ENCODE data around the gene SRP14. TPM values are rescaled to one million over a fixed set of nuclear protein-coding genes. Genes with fewer than 3 reads are reported as not detected.
A peak's percentile ranks its signal among the peaks of the same experiment; 100 is the strongest.
"Not testable (repeated sequence)": the region's sequence is repeated elsewhere in the genome, so short reads cannot be mapped to it uniquely, and the experiment has no call there.

Gene SRP14
- polyA plus RNA-seq (ENCODE audit: insufficient read length in 4 of 4): 100 to 1,000 TPM; 521 to 623 (median 603) TPM

- peak in 3 of 4 donors; percentile 83 to 94 (median 92) for DNase-seq (ENCODE audit: low read depth in 4 of 4, low spot score in 2 of 4)
Measured at GRCh38 chr15:40038638-40039543, at the start of gene SRP14. Gene SRP14 (minus strand): TSS chr15:40039181. CDS start chr15:40039116, 65 bp downstream.

- no peak for DNase-seq (ENCODE audit: low read depth in 4 of 4, low spot score in 2 of 4)
Measured at GRCh38 chr15:40087991-40088928, 49.3 kb upstream of the SRP14 start.

- no peak for DNase-seq (ENCODE audit: low read depth in 4 of 4, low spot score in 2 of 4)
Measured at GRCh38 chr15:40087068-40087810, 48.3 kb upstream of the SRP14 start.

- DNase-seq (ENCODE audit: low read depth in 4 of 4, low spot score in 2 of 4): no peak
Measured at GRCh38 chr15:40085266-40085665, 46.3 kb upstream of the SRP14 start.

- DNase-seq (ENCODE audit: low read depth in 4 of 4, low spot score in 2 of 4): no peak
Measured at GRCh38 chr15:40084650-40085049, 45.7 kb upstream of the SRP14 start.

- no peak for DNase-seq (ENCODE audit: low read depth in 4 of 4, low spot score in 2 of 4)
Measured at GRCh38 chr15:40082195-40082883, 43.4 kb upstream of the SRP14 start.

- DNase-seq (ENCODE audit: low read depth in 4 of 4, low spot score in 2 of 4): no peak
Measured at GRCh38 chr15:40081691-40082194, 42.8 kb upstream of the SRP14 start.

DNA sequence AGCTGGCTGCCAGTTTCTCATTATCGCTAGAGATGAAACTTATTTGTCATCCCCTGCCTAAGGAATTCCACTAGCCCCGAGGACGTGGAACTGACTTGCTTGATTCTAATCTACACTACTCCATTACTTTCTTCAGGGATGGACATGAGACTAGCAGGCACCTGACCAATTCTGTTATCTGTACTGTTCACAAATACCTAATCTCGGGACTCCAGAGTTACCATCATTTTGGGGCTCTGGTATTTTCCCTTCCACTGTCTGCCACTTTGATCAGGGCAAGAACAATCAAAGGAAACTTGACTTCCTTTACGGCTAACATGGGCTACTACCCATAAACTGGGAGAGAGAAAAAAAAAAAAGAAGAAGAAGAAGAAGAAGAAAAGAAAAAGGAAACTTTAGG is 41.9 kb upstream of the SRP14 start:
- no peak for DNase-seq (ENCODE audit: low read depth in 4 of 4, low spot score in 2 of 4)

DNA sequence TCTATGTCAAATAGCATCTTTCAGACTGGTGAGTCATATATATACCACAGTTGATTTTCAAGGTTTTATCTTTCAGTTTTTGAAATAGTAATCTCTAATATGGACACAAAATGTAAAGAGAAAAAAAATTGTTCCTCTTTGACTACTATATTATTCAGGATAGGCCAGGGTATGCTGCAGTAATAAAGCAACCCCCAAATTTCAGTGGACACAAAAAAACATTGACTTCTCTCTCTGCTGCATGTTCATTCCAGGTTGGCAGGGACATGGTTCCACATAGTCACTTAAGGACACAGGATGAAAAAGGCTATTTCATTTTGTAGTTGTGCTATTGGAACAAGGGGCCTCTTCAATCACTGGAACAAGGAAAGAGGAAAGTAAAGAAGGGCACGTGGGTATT is 41.1 kb upstream of the SRP14 start:
- DNase-seq (ENCODE audit: low read depth in 4 of 4, low spot score in 2 of 4): no peak

DNA sequence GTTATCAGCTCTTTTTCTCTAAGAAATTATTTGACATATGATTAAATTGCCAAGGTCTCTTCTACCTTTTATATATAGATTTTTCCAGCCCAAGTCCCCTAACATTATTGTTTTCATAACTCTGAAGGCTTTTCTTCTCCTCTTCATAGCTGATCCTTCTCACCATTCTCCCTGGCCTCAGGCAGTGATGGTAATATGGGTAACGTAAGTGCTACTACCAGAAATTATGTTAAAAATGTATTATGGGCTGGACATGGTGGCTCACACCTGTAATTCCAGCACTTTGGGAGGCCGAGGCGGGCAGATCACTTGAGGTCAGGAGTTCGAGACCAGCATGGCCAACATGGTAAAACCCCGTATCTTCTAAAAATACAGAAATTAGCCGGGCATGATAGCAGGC is 40.5 kb upstream of the SRP14 start:
- DNase-seq (ENCODE audit: low read depth in 4 of 4, low spot score in 2 of 4): no peak

- DNase-seq (ENCODE audit: low read depth in 4 of 4, low spot score in 2 of 4): no peak
Measured at GRCh38 chr15:40075298-40076044, 36.5 kb upstream of the SRP14 start.

DNA sequence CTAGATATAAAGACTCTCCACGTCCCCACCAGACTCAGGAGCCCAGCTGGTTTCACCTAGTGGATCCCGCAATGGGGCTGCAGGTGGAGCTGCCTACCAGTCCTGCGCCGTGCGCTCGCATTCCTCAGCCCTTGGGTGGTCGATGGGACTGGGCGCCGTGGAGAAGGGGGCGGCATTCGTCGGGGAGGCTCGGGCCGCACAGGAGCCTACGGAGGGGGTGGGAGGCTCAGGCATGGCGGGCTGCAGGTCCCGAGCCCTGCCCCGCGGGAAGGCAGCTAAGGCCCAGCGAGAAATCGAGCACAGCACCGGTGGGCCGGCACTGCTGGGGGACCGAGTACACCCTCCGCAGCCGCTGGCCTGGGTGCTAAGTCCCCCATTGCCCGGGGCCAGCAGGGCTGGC is 35.7 kb upstream of the SRP14 start:
- DNase-seq (ENCODE audit: low read depth in 4 of 4, low spot score in 2 of 4): not testable (repeated sequence)

GRCh38 chr15:40073716-40074490 is 34.9 kb upstream of the SRP14 start:
- DNase-seq (ENCODE audit: low read depth in 4 of 4, low spot score in 2 of 4): not testable (repeated sequence)

DNA sequence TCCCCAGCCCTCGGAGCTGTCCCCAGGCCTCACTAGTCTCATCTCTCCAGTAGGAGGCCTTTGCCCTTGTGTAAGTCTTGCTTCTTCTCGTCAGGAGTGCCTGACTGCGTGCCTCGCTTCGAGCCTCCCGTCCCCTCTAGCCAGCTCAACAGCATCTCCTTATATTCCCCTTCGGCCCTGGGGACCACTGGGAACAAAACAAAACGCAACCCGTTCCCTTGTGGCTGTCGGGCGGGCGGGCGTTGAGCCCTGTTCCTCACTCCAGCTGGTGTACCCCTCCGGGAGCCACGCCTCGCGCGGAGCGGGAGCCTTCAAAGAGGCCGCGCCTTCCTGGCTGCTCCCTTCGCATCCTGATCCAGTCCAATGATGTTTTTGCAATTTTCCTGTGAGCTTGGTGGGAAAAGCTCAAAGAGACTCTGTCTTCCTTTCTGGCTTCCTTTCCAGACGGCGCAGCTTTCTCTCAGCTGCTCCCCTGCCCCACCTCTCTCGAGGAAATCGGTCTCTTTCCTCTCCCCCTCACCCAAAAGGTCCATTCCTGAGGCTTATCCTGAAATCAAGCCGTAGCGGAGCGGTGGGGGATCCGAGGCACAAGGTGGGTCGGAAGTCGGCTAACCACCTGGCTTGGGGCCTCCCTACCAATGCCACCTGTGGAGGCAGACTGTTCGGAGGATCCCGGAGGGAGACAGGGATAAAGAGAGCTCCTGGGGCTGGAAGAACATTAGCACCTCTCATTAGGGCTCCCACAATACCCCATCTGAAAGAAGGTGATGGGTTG is 33.4 kb upstream of the SRP14 start:
- no peak for DNase-seq (ENCODE audit: low read depth in 4 of 4, low spot score in 2 of 4)

- DNase-seq (ENCODE audit: low read depth in 4 of 4, low spot score in 2 of 4): no peak
Measured at GRCh38 chr15:40070608-40071218, 31.7 kb upstream of the SRP14 start.

- no peak for DNase-seq (ENCODE audit: low read depth in 4 of 4, low spot score in 2 of 4)
Measured at GRCh38 chr15:40070166-40070557, 31.2 kb upstream of the SRP14 start.
